Mononuclear cell (primary cell): Measurements from ENCODE around the gene ARL10. TPM values are rescaled to one million over a fixed set of nuclear protein-coding genes. Genes with fewer than 3 reads are reported as not detected.

Experiments used
- H3K27me3 ChIP-seq: 2 replicates; pipeline ENCODE4 v1.6.0; 2011; ENCODE audit warnings: low read length, control low read depth; ENCODE audit not compliant: insufficient read depth
- H3K4me1 ChIP-seq: 2 replicates; pipeline ENCODE4 v1.5.1; 2011; ENCODE audit warnings: mild to moderate bottlenecking, low read length, control low read depth; ENCODE audit not compliant: insufficient read depth
- H3K4me3 ChIP-seq: 2 replicates; pipeline ENCODE4 v1.5.1; 2011; ENCODE audit warnings: mild to moderate bottlenecking, low read length, moderate library complexity
- H3K9me3 ChIP-seq: 2 replicates; pipeline ENCODE4 v1.5.1; 2011; ENCODE audit warnings: low read depth, mild to moderate bottlenecking, control low read depth, low read length
- total RNA-seq: library from RNA; depleted of rRNA; stranded (reverse); fragments of >200 nt; gene quantifications from one replicate; pipeline ENCODE4 v1.2.3, GENCODE V29; 2012

The ARL10 gene
- total RNA-seq, 1 donor = 2.3 TPM

DNA sequence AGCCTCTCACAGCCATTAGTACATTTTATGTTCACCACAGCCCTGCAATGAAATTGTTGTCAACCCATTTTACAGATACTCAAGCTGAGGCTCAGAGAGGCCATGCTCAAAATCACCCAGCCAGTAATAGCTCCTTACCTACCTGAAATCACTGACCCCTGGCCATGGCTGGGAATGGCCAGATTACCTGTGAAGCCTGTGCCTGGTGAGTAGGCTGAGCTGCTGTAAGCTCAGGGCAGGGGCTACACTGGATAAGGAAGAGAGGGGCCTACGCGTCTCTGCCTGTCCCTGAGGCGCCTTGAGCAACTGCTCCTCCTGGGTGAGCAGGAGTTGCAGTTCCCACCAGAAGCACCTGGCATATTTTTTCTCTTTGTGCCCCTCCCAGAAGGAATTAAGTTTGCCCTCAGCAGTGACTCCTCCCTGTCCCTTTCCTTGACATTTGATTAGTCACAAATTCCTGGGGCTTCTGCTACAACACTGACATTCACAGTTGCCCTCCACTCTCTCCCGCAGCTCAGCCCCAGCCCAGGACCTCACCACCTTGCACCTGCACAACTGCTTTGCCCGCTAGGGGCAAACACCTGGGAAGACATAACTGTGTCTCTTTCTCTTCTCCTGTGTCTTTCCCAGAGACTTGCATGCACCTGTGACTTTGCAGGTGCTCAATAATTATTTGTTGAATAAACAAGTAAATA is 45.3 kb downstream of the ARL10 start:
- H3K4me1 ChIP-seq = peaks cover 15% of the 10 kb centered on the region
- no peak overlapping the region for H3K4me3 ChIP-seq
- H3K9me3 ChIP-seq = no peaks in the 10 kb centered on the region
- H3K27me3 ChIP-seq = no peaks in the 10 kb centered on the region

DNA sequence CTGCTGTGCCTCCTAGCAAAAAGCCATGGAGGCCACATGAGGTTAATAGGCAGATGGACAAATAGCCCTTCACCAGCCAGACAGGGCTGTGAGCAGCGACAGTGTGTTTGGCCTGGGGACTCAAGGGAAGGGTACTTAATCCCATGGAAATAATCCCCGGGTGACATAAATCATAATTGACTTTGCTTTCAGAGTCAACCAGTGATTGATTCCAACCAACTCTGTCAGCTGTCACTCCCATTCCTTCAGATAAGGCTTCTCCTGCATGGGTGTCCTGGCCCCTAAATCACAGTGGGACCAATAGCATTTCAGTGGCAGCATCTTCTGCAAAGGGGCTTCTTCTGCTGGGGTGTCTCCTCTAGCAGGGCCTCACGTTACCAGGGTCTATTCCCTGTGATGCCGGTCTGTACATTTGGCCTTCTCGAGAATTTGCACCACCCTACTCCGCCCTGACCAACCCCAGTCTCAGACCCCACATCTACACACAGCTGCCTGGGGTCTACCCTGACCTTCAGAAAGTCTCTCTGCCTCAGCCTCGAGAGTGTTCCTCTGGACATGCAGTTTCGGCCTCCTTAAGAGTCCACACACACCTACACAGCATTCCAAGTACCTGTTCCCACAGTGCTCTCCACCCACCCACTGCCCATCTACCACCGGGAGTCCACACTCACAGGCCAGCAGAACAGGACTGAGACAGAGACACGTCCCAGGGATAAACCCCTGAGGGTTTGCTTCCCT is 47.4 kb downstream of the ARL10 start:
- H3K9me3 ChIP-seq = no peaks in the 10 kb centered on the region
- H3K4me3 ChIP-seq = no peak overlapping the region
- H3K27me3 ChIP-seq = no peaks in the 10 kb centered on the region
- peaks cover 26% of the 10 kb centered on the region for H3K4me1 ChIP-seq

DNA sequence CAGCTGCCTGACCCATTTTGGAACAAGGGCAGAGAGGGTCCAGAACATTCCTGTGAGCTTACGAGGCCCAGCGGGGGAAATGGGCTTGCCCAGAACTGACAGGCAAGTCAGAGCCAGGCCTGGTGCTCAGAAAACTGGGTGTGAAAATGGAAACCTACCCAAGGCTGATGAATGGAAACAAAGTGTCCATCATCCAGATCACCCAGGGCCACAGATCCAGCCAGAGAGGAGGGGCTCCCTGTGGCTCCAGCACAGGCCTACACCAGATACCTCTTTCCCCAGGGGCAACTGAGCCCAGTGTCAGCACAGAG is 47.9 kb downstream of the ARL10 start:
- H3K4me1 ChIP-seq = peaks cover 26% of the 10 kb centered on the region
- H3K27me3 ChIP-seq = no peaks in the 10 kb centered on the region
- H3K4me3 ChIP-seq = no peak overlapping the region
- no peaks in the 10 kb centered on the region for H3K9me3 ChIP-seq

DNA sequence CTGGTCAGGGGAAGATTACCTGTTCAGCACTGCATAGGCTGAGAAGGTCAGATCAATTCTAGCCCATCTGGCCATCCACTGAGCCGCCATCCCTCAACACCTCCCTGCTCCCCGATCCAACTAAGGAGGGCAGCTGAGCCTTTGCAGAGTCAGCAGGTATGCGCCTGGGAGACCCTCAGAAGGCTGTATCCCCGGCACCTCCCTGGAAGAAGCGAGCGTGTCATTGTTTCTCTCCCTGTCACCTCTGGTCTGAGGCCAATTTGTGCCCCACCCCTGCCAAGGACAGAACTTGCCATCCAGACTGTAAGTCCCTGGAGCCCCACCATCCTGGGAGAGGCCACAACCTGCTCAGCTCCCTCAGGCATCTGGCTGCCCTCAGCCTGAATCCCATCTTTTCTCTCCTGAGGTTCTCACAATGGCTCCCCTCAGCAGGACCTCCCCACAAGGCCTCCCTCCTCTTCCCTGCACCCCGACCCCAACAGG is 48.5 kb downstream of the ARL10 start:
- no peaks in the 10 kb centered on the region for H3K27me3 ChIP-seq
- peaks cover 26% of the 10 kb centered on the region for H3K4me1 ChIP-seq
- H3K4me3 ChIP-seq = no peak overlapping the region
- H3K9me3 ChIP-seq = no peaks in the 10 kb centered on the region

DNA sequence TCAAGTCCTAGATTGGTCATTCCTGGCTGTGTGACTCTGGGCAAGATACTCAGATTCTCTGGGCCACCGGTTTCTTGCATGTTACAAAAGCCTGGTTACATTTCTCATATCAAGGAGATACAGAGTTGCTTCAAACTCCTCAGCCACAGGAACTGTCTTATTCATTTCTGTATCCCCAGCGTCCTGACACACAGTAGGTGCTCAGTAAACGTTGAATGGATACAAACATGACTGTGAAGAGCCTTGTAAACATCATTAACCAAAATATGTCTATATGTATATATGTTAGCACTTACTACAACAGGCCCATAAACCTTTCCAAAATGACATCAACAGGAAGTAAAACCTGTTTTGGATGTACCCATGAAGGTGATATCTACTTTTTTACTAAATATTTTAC is 49.4 kb downstream of the ARL10 start:
- H3K4me1 ChIP-seq = peaks cover 26% of the 10 kb centered on the region
- no peaks in the 10 kb centered on the region for H3K27me3 ChIP-seq
- no peaks in the 10 kb centered on the region for H3K9me3 ChIP-seq
- H3K4me3 ChIP-seq = no peak overlapping the region

DNA sequence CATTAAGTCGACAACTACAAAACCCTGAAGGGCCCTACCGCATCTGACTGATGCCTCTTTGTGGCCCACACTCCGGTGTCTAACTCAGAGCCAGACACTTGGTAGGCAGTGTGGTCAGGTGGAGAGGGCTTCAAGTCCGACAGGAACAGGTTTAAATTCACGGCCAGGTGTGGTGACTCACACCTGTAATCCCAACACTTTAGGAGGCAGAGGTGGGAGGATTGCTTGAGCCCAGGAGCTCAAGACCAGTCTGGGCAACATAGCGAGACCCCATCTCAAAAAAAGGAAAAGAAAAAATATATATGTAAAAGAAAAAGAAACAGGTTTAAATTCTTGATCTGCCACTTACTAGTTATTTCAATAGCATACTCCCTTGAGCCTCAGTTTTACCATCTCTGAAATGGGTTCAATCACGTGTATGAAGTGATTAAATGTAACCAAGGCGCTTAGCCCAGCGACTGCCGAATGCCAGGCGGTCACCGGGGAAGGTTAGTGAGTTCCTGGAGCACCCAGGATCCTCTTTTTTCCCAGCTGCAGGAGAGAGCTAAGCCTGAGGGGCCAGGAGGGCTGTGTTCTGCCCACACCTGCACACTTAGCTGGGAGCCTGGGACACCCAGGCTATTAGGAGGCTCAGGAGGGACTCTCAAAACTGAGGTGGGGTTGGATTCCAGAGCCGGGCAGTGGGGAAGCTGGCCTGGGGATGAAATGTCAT is 50.1 kb downstream of the ARL10 start:
- H3K4me1 ChIP-seq = peaks cover 26% of the 10 kb centered on the region
- no peaks in the 10 kb centered on the region for H3K27me3 ChIP-seq
- no peaks in the 10 kb centered on the region for H3K9me3 ChIP-seq
- H3K4me3 ChIP-seq = peak overlapping the region; percentile 77

DNA sequence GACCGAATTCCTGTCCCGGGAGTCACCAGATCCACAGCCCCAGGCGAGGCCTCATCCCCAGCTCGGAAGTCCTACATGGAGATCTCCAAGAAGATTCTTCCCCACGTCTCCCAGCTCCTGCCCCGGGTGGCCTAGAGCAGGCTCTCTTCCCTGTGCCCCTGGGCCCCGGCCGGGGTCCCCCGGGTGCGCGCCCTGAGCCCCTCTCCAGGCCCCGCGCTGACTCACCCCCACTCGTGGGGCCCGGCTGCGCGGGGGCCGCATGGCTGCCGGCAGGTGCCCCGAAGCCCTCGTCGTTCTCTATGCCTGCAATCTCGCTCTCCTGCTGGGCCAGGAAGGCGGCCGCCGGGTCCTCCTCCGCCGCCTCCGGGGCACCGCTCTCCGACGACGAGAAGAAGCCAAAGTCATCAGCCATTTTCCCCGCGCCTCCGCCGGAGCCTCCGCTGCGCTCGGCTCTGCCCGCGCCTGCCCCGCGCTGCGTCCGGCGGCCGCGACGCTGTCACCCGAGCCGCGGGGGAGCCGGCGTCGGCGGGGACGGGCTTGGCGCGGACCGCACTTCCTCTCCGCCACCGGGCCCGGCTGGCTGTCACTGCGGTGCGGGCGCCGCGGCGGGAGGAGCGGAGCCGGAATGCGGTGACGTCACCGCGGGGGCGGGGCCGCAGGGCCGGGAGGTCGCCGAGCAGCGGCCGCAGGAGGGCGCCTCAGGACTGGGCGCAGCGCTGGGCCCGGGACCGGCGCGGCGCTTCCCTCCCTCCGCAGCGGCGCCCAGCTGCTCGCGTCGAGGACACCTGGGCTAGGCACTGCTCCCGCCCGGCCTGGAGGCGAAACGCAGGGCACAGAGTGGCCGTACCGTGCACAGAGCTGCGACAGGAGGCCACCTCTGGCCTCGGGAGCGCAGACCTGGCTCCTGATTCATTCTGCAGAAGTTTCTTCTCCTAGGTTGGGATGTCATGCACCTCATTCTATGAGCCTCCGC is 51.0 kb downstream of the ARL10 start, which contains the start of gene CLTB:
CLTB (minus strand) TSS at position 588 of the 973 bp plus-strand sequence; CDS start at position 412, 176 bp downstream.
- H3K27me3 ChIP-seq = peaks cover 1% of the 10 kb centered on the region
- H3K4me1 ChIP-seq = peaks cover 26% of the 10 kb centered on the region
- H3K9me3 ChIP-seq = no peaks in the 10 kb centered on the region
- peak within 1 kb of the TSS; percentile 77 for H3K4me3 ChIP-seq

DNA sequence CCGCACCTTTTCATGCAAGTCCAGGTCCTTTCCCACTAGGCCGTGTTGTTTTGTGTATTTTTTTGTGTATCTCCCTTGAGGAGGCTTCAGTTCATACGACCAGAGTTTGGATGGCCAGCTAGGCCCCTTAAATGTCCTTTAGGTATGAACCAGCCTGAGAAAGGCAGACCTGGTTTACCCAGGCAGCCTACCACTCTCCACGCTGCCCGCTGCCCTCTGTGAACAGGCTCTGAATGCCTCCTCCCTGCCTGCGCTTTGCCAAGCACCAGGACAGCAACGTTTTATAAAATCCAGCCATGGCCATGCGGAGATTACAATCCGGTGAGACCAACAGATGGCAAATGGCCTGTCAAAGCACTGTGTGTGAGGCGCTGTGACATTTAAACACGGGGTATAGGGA is 51.7 kb downstream of the ARL10 start:
- H3K27me3 ChIP-seq = peaks cover 2% of the 10 kb centered on the region
- H3K4me3 ChIP-seq = peak overlapping the region; percentile 77

DNA sequence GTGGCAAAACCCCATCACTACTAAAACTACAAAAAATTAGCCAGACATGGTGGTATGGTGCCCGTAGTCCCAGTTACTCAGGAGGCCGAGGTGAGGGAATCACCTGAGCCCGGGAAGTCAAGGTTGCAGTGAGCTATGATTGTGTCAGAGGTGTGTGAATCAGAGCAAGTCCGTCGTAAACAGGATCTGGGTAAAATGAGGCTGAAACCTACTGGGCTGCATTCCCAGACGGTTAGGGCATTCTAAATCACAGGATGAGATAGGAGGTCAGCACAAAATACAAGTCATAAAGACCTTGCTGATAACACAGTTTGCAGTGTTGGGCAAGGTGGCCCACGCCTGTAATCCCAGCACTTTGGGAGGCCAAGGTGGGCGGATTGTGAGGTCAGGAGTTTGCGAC is 53.0 kb downstream of the ARL10 start:
- peaks cover 26% of the 10 kb centered on the region for H3K4me1 ChIP-seq
- H3K27me3 ChIP-seq = peaks cover 2% of the 10 kb centered on the region
- no peaks in the 10 kb centered on the region for H3K9me3 ChIP-seq
- no peak overlapping the region for H3K4me3 ChIP-seq

More for the DNA sequence above, 51.7 kb downstream of the ARL10 start:
- Histone ChIP-seq H3K9me3 (no peaks in the 10 kb centered on the region), H3K4me1 (peaks cover 26% of the 10 kb centered on the region)

DNA sequence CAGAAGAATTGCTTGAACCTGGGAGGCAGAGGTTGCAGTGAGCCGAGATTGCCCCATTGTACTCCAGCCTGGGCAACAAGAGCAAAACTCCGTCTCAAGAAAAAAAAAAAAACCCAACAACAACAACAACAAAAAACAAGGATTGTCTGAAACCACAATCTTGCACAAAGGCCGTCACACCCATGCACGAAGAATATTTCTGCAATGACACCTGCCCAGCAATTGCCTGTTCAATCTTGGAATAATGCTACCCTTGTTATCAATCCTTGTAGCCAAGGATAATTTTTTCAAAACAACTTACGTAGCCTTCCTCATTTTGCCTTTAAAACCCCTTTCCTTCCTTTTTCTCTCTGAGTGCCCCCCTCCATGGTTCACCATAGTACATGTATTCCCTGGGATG is 54.8 kb downstream of the ARL10 start:
- Histone ChIP-seq H3K4me1 (peaks cover 17% of the 10 kb centered on the region), H3K27me3 (peaks cover 2% of the 10 kb centered on the region), H3K4me3 (no peak overlapping the region), H3K9me3 (no peaks in the 10 kb centered on the region)

DNA sequence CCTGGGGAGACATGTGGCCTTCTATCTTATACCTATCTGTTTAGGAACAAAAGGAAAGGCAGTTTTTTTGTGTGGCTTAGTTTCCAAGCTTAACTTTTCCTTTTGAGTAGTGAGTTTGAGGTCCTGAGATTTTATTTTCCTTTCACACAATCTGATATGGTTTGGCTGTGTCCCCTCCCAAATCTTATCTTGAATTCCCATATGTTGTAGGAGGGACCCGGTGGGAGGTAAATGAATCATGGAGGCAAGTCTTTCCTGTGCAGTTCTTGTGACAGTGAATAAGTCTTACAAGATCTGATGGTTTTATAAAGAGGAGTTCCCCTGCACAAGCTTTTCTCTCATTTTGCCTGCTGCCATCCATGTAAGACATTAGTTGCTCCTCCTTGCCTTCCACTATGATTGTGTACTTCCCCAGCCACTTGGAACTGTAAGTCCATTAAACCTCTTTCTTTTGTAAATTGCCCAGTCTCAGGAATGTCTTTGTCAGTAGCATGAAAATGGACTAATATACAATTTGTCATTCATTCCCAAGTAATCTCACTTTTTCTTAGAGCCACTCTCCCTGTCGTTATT is 55.8 kb downstream of the ARL10 start:
- Histone ChIP-seq H3K4me3 (no peak overlapping the region), H3K9me3 (no peaks in the 10 kb centered on the region), H3K27me3 (peaks cover 2% of the 10 kb centered on the region), H3K4me1 (peaks cover 8% of the 10 kb centered on the region)

DNA sequence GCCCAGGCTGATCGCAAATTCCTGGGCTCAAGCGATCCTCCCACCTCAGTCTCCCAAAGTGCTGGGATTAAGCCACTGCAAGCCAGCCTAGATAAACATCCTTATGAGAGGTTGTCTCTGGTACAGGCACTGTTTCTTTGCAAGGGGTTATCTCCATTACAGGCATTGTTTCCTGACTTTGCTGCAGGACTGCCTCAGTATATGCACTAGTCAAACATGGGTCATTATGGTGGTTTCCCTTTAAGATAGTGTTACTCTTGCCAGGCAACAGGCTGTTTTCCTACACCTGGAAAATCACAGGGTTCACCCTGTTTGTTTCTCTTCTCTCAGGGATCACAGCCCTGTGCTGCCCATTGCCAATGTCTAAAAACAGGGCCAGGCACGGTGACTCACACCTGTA is 58.9 kb downstream of the ARL10 start:
- peaks cover 2% of the 10 kb centered on the region for H3K27me3 ChIP-seq
- H3K4me1 ChIP-seq = no peaks in the 10 kb centered on the region
- no peaks in the 10 kb centered on the region for H3K9me3 ChIP-seq
- H3K4me3 ChIP-seq = no peak overlapping the region

DNA sequence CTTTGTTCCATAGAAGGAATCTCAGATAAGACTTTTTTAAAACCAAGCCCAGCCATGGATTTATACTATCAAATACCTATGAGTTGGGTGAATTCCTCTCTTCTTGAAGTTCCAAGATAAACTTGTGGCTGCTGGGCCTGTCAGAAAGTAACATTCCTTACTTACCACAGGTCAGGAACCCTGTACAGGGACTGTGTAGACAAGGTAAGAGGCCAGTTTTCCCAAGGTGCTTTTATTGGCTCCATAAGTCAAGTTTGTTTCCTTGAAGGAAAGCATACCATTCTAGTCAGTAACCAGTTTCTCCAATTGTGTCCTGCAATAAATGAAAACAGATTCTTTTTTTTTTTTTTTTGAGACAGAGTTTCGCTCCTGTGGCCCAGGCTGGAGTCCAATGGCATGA is 59.9 kb downstream of the ARL10 start:
- H3K9me3 ChIP-seq = no peaks in the 10 kb centered on the region
- H3K4me3 ChIP-seq = no peak overlapping the region
- H3K4me1 ChIP-seq = no peaks in the 10 kb centered on the region
- peaks cover 2% of the 10 kb centered on the region for H3K27me3 ChIP-seq

DNA sequence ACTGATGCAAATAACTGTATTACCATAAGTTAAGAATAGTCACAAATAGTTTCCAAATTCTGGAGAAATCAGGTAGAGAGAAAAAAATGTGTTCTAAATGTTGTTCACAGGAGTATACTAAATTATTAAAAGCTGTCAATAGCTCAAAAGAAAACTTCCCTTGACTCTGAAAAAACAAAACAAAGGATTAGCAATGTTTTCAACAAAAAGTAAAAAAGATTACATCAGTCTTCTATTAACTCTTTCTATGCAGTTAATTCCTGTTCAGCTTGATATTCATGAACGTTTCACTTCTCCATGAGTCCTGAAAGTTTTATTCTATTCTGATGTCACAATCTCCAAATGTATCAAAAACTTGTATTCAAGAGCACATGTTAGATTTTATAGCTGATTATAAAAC is 60.5 kb downstream of the ARL10 start:
- Histone ChIP-seq H3K9me3 (no peaks in the 10 kb centered on the region), H3K4me3 (no peak overlapping the region), H3K4me1 (no peaks in the 10 kb centered on the region)

More for the DNA sequence above, 60.5 kb downstream of the ARL10 start:
- peaks cover 2% of the 10 kb centered on the region for H3K27me3 ChIP-seq
